SK-N-SH (cell line): Measurements from ENCODE around the gene LAMA4. TPM values are rescaled to one million over a fixed set of nuclear protein-coding genes. Genes with fewer than 3 reads are reported as not detected.

ENCODE experiments used
- polyA plus RNA-seq, 3 experiments: library from polyadenylated mRNA; depleted of rRNA; stranded (reverse); fragments of >200 nt; gene quantifications; 2 replicates each; pipeline ENCODE4 v1.2.3, GENCODE V29; 2012
- small RNA-seq, 7 experiments: library from RNA; depleted of rRNA; stranded (forward); fragments of <200 nt; gene quantifications; one replicate each; pipeline ENCODE3, GENCODE V24; 2012

Gene LAMA4
- polyA plus RNA-seq, 1 of the 3 experiments (the other 2 are of a cell fraction) = 9.4 TPM

Small RNAs within 50 kb of the gene (small RNA-seq; reads per million reads assigned to genes)
- gene RNU6-1226P = 0 to 1.8 (median 0) reads per million in 7 experiments

Other genes starting within 250 kb of the LAMA4 start
- not detected in 2 replicates for gene CCN6, start 200.5 kb downstream of the LAMA4 start, polyA plus RNA-seq (2012; rRNA removed)
- gene TUBE1, start 167.1 kb downstream of the LAMA4 start, polyA plus RNA-seq (2012; rRNA removed) = 11.9 and 14.6 TPM in 2 replicates
- 15.9 and 20.6 TPM in 2 replicates for gene FAM229B, start 167.0 kb downstream of the LAMA4 start, polyA plus RNA-seq (2012; rRNA removed)
- gene RFPL4B, start 92.8 kb upstream of the LAMA4 start, polyA plus RNA-seq (2012; rRNA removed) = 0.05 TPM in 1 of 2 replicates, not detected in the other